Vagina (tissue), 2 donors: Measurements from ENCODE around the gene SNTB2. TPM values are rescaled to one million over a fixed set of nuclear protein-coding genes. Genes with fewer than 3 reads are reported as not detected.

Experiments used
- DNase-seq, 2 donors: peaks; one replicate each; pipeline ENCODE4 v3.0.0-alpha.2; 2017; ENCODE audit errors: extremely low spot score in 2 of 2
- H3K27ac ChIP-seq: fragments of 200-600 bp; sonication (generic); one replicate; pipeline ENCODE4 v1.5.1; 2019
- H3K27me3 ChIP-seq: fragments of 200-600 bp; sonication (generic); one replicate; pipeline ENCODE4 v1.5.1; 2019
- H3K36me3 ChIP-seq, 2 donors: fragments of 200-600 bp; sonication (generic); one replicate each; pipeline ENCODE4 v1.5.1; 2017 to 2019
- H3K4me1 ChIP-seq: fragments of 200-600 bp; sonication (generic); one replicate; pipeline ENCODE4 v1.5.1; 2019
- H3K4me3 ChIP-seq, 2 donors: fragments of 200-600 bp; sonication (generic); 1 replicate in 1 of 2; 2 replicates in 1 of 2; pipeline ENCODE4 v1.5.1; 2016 to 2019
- H3K9me3 ChIP-seq: fragments of 200-600 bp; sonication (generic); one replicate; pipeline ENCODE4 v1.5.1; 2019
- POLR2A ChIP-seq, 2 donors: fragments of 450-650 bp; IDR thresholded peaks; one replicate each; pipeline ENCODE4 v1.6.1; 2017; ENCODE audit warnings: antibody characterized with exemption in 2 of 2, mild to moderate bottlenecking in 2 of 2, moderate library complexity in 2 of 2
- POLR2AphosphoS5 ChIP-seq, 2 donors: sonication (generic); formaldehyde crosslinking; IDR thresholded peaks; one replicate each; pipeline ENCODE4 v1.9.0; 2017; ENCODE audit warnings: antibody characterized with exemption in 2 of 2, mild to moderate bottlenecking in 2 of 2, low read depth in 1 of 2; ENCODE audit not compliant: insufficient read depth in 1 of 2
- intact Hi-C: fragments of 100-400 bp; cut with DNase I; formaldehyde crosslinking; loops from one replicate; pipeline ENCODE4 v1.15.1; 2023
- total RNA-seq: library from RNA; depleted of rRNA; stranded (reverse); fragments of >200 nt; gene quantifications from one replicate; pipeline ENCODE4 v1.2.3, GENCODE V29; 2016
- TF ChIP-seq, protein P1 (sequence below), 3 experiments: fragments of 450-650 bp in 2 of 3; fragments of 200-600 bp in 1 of 3; sonication (generic) in 1 of 3; IDR thresholded peaks; one replicate each; pipeline ENCODE4 v1.5.1; 2017 to 2019; ENCODE audit warnings: antibody characterized with exemption in 3 of 3, mild to moderate bottlenecking in 2 of 3, moderate library complexity in 2 of 3

SNTB2 gene
- total RNA-seq, 1 donor from 2014 or later: 50.8 TPM

DNA sequence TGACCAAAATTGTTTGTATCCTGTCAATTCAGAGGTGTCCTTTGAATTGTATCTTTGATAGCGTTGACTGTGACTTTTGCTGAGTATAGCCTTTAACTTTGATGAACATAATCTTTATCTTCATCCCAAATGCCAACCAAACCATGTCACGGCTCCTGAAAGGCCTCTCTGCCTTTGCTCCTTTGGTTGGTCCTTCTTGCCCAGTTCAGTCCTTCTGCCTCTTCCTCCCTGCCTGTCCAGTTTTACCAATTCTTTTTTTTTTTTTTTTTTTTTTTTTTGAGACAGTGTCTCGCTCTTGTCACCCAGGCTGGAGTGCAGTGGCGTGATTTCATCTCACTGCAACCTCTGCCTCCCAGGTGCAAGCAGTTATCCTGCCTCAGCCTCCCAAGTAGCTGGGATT lies 111.3 kb downstream of the SNTB2 start:
- TF ChIP-seq POLR2A (IDR thresholded peaks at IDR 0.05): no peak
- TF ChIP-seq POLR2AphosphoS5 (IDR thresholded peaks at IDR 0.05; ENCODE audit: insufficient read depth in 1 of 2, low read depth in 1 of 2): no peak
- TF ChIP-seq, protein P1, sequence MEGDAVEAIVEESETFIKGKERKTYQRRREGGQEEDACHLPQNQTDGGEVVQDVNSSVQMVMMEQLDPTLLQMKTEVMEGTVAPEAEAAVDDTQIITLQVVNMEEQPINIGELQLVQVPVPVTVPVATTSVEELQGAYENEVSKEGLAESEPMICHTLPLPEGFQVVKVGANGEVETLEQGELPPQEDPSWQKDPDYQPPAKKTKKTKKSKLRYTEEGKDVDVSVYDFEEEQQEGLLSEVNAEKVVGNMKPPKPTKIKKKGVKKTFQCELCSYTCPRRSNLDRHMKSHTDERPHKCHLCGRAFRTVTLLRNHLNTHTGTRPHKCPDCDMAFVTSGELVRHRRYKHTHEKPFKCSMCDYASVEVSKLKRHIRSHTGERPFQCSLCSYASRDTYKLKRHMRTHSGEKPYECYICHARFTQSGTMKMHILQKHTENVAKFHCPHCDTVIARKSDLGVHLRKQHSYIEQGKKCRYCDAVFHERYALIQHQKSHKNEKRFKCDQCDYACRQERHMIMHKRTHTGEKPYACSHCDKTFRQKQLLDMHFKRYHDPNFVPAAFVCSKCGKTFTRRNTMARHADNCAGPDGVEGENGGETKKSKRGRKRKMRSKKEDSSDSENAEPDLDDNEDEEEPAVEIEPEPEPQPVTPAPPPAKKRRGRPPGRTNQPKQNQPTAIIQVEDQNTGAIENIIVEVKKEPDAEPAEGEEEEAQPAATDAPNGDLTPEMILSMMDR (IDR thresholded peaks at IDR 0.05): no peak
- Histone ChIP-seq H3K36me3 (peaks cover 0 to 28% of the 10 kb centered on the region in 2 donors), H3K27ac (no peak overlapping the region), H3K9me3 (no peaks in the 10 kb centered on the region), H3K4me1 (no peaks in the 10 kb centered on the region), H3K27me3 (no peaks in the 10 kb centered on the region), H3K4me3 (no peak overlapping the region)
- peak in 1 of 2 donors; percentile 20 for DNase-seq
- intact Hi-C loops: no loop called here

DNA sequence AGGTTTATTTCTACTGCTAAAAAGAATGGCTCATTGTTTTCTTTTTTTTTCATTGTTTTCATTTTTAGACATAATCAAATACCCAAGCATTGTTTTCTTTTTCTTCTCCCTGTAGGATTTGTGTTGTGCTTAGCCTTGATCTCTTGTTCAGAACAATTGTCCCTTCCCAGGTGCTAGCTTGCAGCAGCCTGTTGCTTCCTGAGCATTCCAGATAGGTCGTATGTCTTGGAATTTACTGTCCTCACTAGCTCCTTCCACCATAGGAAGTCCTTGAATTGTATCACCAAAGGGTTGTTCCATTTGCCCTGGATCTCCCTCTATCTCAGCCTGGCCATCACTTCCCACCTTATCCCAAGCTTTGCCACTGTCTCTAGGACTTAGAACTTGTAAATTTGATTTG lies 114.2 kb downstream of the SNTB2 start:
- peak; percentile 9 to 18 for DNase-seq
- H3K4me1 ChIP-seq: no peaks in the 10 kb centered on the region
- H3K9me3 ChIP-seq: no peaks in the 10 kb centered on the region
- no peak overlapping the region for H3K27ac ChIP-seq
- H3K36me3 ChIP-seq: peaks cover 0 to 36% of the 10 kb centered on the region in 2 donors
- no peak overlapping the region for H3K4me3 ChIP-seq
- TF ChIP-seq, protein P1 (IDR thresholded peaks at IDR 0.05): no peak
- TF ChIP-seq POLR2A (IDR thresholded peaks at IDR 0.05) (no peak), POLR2AphosphoS5 (IDR thresholded peaks at IDR 0.05; ENCODE audit: insufficient read depth in 1 of 2, low read depth in 1 of 2) (no peak)
- intact Hi-C loops: no loop called here
- H3K27me3 ChIP-seq: no peaks in the 10 kb centered on the region

DNA sequence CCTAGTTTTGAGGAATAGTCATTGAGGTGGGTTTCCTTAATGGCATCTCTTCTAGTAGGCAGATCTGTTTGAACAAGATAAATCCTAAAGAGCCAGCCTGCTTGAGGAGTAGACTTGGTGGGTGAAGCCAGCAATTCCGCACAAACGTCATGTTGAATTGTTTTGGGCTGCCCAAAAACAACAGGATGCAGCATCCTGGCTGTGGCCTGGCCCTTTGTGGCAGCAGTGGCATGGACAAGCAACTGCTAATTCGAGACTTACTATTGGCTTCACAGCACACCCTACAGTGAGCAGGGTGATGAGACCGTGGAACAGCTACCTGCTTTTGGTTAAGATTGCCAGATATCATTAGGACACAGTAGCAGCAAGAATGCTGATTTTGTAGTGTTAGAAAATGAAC lies 114.9 kb downstream of the SNTB2 start:
- intact Hi-C loops: no loop called here
- Histone ChIP-seq H3K4me1 (no peaks in the 10 kb centered on the region), H3K9me3 (no peaks in the 10 kb centered on the region), H3K27ac (no peak overlapping the region), H3K27me3 (no peaks in the 10 kb centered on the region), H3K4me3 (no peak overlapping the region), H3K36me3 (peaks cover 0 to 36% of the 10 kb centered on the region in 2 donors)
- TF ChIP-seq POLR2AphosphoS5 (IDR thresholded peaks at IDR 0.05; ENCODE audit: insufficient read depth in 1 of 2, low read depth in 1 of 2): no peak
- DNase-seq: peak in 1 of 2 donors; percentile 32

DNA sequence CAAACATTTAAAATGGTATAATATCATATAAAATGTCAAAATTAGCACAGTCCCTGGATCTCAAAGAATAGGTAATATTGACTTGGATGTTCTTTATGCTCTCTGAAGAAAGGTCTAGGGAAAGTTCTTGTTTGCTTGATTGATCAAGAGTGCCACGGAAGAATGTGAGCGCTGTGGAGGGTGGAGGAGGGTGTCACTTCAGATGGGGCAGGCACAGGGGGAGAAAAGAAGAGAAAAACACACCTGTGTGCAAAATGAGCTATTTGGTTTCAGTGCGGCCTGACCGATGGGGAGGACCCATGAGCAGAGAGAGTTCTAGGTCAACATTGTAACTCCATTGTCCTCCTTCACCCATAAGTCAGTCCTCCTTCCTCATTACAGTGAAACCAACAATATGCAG lies 115.3 kb downstream of the SNTB2 start:
- DNase-seq: peak; percentile 9 to 22
- Histone ChIP-seq H3K27ac (no peak overlapping the region), H3K9me3 (no peaks in the 10 kb centered on the region), H3K27me3 (no peaks in the 10 kb centered on the region), H3K4me1 (no peaks in the 10 kb centered on the region), H3K36me3 (peaks cover 0 to 36% of the 10 kb centered on the region in 2 donors), H3K4me3 (no peak overlapping the region)
- TF ChIP-seq, protein P1 (IDR thresholded peaks at IDR 0.05): no peak
- TF ChIP-seq POLR2AphosphoS5 (IDR thresholded peaks at IDR 0.05; ENCODE audit: insufficient read depth in 1 of 2, low read depth in 1 of 2): no peak
- TF ChIP-seq POLR2A (IDR thresholded peaks at IDR 0.05): no peak
- intact Hi-C loops: no loop called here

DNA sequence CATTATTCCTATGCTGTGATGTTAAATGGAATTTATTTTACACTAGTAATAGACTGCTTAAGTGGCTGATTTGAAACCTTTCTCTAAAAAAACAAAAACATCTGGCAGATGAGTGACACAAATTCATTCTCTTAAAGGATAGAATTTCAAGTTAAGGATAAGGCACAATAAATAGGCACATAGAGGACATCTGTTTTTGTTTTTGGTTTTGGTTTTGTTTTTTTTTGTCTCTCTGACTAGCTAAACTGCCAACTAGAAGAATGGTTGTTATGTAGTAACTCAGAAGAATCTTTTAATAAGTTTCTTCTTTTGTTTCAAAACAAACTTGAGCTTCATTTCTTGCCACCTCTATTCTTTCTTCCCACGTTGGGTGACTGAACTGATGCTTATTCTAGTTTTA lies 119.1 kb downstream of the SNTB2 start:
- TF ChIP-seq POLR2A (IDR thresholded peaks at IDR 0.05): no peak
- no peak for TF ChIP-seq POLR2AphosphoS5 (IDR thresholded peaks at IDR 0.05; ENCODE audit: insufficient read depth in 1 of 2, low read depth in 1 of 2)
- TF ChIP-seq, protein P1 (IDR thresholded peaks at IDR 0.05): no peak

More for the DNA sequence above, 119.1 kb downstream of the SNTB2 start:
- H3K36me3 ChIP-seq: peaks cover 0 to 18% of the 10 kb centered on the region in 2 donors
- H3K4me3 ChIP-seq: no peak overlapping the region
- no peaks in the 10 kb centered on the region for H3K9me3 ChIP-seq
- H3K4me1 ChIP-seq: peaks cover 5% of the 10 kb centered on the region
- intact Hi-C loops: no loop called here
- H3K27me3 ChIP-seq: no peaks in the 10 kb centered on the region
- H3K27ac ChIP-seq: no peak overlapping the region
- DNase-seq: no peak
